Liver (tissue), 3 donors: ENCODE data around the gene ALDH1B1.

Experiments
- FOXA1 ChIP-seq: IDR thresholded peaks from 2 replicates; pipeline ENCODE4 v1.6.1; 2016; ENCODE audit warnings: antibody characterized with exemption
- HNF4A ChIP-seq, 2 donors: conservative IDR thresholded peaks; 2 replicates each; pipeline ENCODE4 v1.6.1; 2016; ENCODE audit warnings: antibody characterized with exemption in 2 of 2, mild to moderate bottlenecking in 2 of 2
- JUND ChIP-seq, 2 donors: IDR thresholded peaks; 2 replicates each; pipeline ENCODE4 v1.6.1; 2016; ENCODE audit warnings: antibody characterized with exemption in 2 of 2
- TF ChIP-seq, protein P1 (sequence below): fragments of 150-350 bp; IDR thresholded peaks from 2 replicates; pipeline ENCODE4 v1.5.1; 2017; ENCODE audit warnings: improper control_type of control experiment, low read depth, low read length; ENCODE audit not compliant: missing input control
- TF ChIP-seq, protein P2 (sequence below): IDR thresholded peaks from 2 replicates; pipeline ENCODE4 v1.6.1; 2016; ENCODE audit warnings: antibody characterized with exemption
- TF ChIP-seq, protein P3 (sequence below): IDR thresholded peaks from 2 replicates; pipeline ENCODE4 v1.6.1; 2016; ENCODE audit warnings: antibody characterized with exemption, mild to moderate bottlenecking
- donor health status: healthy.
- donor health status: healthy.

DNA sequence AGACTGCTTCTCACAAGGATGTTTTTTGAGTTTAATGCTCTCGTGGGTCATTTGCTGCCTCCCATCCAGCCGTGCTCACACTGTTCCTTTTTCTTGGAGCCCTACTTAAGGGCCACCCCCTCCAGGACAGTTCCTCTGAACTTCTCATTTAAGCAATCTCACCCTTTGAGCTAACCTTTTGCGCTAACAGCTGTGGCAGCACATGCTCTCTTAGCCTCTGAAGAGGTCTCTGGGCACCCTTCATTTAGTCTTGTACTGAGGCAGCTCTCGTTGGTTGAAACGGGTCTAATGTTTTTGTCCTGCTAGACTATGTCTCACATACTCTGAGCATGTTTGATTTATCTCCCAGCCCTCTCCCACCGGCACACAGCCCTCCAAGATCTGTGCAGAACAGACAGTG, 11.8 kb downstream of the ALDH1B1 start:
- TF ChIP-seq, protein P1, sequence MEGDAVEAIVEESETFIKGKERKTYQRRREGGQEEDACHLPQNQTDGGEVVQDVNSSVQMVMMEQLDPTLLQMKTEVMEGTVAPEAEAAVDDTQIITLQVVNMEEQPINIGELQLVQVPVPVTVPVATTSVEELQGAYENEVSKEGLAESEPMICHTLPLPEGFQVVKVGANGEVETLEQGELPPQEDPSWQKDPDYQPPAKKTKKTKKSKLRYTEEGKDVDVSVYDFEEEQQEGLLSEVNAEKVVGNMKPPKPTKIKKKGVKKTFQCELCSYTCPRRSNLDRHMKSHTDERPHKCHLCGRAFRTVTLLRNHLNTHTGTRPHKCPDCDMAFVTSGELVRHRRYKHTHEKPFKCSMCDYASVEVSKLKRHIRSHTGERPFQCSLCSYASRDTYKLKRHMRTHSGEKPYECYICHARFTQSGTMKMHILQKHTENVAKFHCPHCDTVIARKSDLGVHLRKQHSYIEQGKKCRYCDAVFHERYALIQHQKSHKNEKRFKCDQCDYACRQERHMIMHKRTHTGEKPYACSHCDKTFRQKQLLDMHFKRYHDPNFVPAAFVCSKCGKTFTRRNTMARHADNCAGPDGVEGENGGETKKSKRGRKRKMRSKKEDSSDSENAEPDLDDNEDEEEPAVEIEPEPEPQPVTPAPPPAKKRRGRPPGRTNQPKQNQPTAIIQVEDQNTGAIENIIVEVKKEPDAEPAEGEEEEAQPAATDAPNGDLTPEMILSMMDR: no peak
- TF ChIP-seq, protein P2, sequence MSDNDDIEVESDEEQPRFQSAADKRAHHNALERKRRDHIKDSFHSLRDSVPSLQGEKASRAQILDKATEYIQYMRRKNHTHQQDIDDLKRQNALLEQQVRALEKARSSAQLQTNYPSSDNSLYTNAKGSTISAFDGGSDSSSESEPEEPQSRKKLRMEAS: no peak
- no peak for TF ChIP-seq JUND (IDR thresholded peaks at IDR 0.05)
- no peak for TF ChIP-seq FOXA1
- TF ChIP-seq, protein P3, sequence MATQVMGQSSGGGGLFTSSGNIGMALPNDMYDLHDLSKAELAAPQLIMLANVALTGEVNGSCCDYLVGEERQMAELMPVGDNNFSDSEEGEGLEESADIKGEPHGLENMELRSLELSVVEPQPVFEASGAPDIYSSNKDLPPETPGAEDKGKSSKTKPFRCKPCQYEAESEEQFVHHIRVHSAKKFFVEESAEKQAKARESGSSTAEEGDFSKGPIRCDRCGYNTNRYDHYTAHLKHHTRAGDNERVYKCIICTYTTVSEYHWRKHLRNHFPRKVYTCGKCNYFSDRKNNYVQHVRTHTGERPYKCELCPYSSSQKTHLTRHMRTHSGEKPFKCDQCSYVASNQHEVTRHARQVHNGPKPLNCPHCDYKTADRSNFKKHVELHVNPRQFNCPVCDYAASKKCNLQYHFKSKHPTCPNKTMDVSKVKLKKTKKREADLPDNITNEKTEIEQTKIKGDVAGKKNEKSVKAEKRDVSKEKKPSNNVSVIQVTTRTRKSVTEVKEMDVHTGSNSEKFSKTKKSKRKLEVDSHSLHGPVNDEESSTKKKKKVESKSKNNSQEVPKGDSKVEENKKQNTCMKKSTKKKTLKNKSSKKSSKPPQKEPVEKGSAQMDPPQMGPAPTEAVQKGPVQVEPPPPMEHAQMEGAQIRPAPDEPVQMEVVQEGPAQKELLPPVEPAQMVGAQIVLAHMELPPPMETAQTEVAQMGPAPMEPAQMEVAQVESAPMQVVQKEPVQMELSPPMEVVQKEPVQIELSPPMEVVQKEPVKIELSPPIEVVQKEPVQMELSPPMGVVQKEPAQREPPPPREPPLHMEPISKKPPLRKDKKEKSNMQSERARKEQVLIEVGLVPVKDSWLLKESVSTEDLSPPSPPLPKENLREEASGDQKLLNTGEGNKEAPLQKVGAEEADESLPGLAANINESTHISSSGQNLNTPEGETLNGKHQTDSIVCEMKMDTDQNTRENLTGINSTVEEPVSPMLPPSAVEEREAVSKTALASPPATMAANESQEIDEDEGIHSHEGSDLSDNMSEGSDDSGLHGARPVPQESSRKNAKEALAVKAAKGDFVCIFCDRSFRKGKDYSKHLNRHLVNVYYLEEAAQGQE: no peak
- TF ChIP-seq HNF4A (conservative IDR thresholded peaks at IDR 0.05): no peak
